ENCODE results near the gene ZNF592.

Gene ZNF592

DNA sequence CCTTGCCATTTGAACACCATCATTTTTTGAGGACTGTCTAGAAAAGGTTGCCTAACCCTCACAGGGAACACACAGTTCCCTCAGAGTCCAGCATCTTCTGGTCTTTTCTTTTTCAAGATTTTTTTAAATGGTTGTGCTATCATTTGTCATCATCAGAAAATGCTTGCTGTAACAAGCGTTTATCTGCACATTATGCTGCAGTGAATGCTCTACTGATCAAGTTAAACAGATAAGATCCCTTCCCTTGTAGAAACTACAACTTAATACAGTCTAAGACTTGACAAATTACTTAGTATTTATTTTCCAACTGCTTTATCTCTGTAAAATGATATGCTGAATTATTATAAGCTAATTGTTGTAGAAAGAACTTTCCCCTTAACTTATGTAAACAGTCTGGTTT, 56.8 kb downstream of the ZNF592 start:
- peaks cover 7% of the 10 kb centered on the region for H3K36me3 Mint-ChIP-seq
- no peak overlapping the region for H3K4me3 Mint-ChIP-seq
- no peaks in the 10 kb centered on the region for H3K4me1 Mint-ChIP-seq
- no peaks in the 10 kb centered on the region for H3K27me3 Mint-ChIP-seq
- peak overlapping the region; percentile 23 for H3K27ac Mint-ChIP-seq
- H3K9me3 Mint-ChIP-seq = no peaks in the 10 kb centered on the region

DNA sequence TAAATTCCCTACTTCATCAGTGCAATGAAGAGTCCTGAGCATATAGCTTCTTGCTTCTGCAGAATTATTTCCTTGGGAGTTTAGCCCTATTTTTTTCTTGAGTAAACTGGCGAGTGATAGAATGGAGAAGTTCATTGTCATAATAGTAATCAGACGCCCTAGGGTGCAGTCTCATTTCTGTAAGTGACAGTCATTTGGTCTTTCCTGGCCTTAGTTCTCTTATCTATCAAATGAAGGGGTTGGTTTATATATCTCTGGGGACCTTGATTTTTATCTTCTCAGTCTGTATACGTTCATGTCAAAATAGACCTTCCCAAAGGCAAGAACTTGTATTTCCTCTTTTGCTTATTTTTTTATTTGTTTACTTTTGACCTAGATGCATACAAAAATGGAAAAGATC, 58.8 kb downstream of the ZNF592 start:
- Mint-ChIP-seq H3K4me1 (no peaks in the 10 kb centered on the region), H3K36me3 (peaks cover 6% of the 10 kb centered on the region), H3K4me3 (no peak overlapping the region), H3K9me3 (no peaks in the 10 kb centered on the region), H3K27ac (peak overlapping the region; percentile 36), H3K27me3 (no peaks in the 10 kb centered on the region)

DNA sequence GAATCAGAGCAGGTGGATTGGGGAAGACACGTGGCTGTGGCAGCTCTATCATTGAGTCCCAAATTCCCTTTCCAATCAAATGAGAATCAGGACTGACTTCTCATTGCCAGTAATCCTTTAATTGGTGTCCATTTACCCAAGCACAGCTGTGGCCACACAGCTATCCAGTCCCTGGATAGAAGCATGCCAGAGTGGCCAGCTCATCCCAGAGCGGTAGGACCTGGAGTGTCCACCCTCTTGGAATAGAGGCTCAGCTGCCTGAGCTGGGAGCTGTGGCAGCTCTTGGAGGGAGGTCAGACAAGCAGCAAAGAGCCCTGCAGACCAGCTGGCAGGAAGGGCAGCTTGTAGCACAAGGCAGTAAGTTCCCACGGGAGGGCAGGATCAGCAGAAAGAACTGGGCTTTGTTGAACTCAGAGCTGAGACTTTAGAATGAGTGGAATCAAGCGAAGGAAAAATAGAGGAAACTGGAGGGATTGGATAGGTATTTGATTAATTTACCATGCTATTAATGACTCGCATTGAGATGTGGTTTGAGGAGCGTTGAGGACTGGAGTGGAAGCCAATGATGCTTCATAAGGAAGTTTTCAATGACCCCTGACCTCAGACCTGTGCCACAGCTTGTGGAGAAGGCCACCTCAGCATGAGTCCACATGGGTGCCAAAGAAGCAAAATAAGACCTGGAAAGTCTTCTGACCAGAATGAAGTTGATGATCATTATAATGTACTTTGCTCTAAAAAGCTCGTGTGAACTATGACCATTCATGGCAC, 61.9 kb downstream of the ZNF592 start:
- Mint-ChIP-seq H3K4me1 (no peaks in the 10 kb centered on the region), H3K27me3 (no peaks in the 10 kb centered on the region), H3K27ac (no peak overlapping the region)

DNA sequence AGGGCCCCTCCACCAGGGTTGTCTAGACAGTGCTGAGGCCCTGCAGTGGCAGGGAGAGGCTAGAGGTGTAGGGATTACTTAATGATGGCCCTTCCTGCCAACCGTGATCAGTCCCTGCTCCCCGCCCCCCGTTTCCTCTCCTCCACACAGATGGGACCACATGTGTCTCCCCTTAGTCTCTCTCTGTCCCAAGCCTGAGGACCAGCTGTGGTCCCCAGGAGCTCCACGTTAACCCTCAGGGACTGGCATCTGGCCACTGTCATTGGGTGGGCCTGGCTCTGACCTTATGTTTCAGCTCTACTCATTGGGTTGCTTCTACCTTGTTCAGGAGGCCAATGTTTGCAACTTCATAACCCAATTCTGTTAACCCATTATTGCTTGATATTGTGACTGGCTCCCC, 62.8 kb downstream of the ZNF592 start:
- no peaks in the 10 kb centered on the region for H3K4me1 Mint-ChIP-seq
- peaks cover 4% of the 10 kb centered on the region for H3K36me3 Mint-ChIP-seq
- H3K27ac Mint-ChIP-seq = no peak overlapping the region
- H3K27me3 Mint-ChIP-seq = no peaks in the 10 kb centered on the region
- no peak overlapping the region for H3K4me3 Mint-ChIP-seq
- no peaks in the 10 kb centered on the region for H3K9me3 Mint-ChIP-seq

More for the DNA sequence above, 61.9 kb downstream of the ZNF592 start:
- Mint-ChIP-seq H3K9me3 (no peaks in the 10 kb centered on the region), H3K4me3 (no peak overlapping the region), H3K36me3 (peaks cover 2% of the 10 kb centered on the region)

DNA sequence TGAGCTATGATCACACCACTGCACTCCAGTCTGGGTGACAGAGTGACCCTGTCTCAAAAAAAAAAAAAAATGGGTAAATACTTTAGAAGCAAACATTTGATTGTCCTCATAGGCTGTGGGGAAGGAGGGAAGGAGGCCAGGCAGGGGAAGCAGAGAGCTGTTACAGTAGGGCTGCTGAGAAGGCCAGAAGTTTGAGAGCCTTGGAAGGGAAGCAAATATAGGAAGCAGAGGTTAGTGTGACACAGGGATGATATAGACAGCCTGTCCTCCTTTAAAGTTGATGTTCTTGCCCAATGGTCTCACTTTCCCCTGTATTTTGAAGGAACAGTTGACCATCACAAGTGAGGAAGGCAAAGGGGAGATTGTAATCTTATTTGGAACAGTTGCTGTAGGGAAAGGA, 63.4 kb downstream of the ZNF592 start:
- Mint-ChIP-seq H3K27me3 (peaks cover 3% of the 10 kb centered on the region), H3K27ac (no peak overlapping the region), H3K4me1 (peaks cover 4% of the 10 kb centered on the region), H3K9me3 (no peaks in the 10 kb centered on the region), H3K36me3 (peaks cover 2% of the 10 kb centered on the region), H3K4me3 (no peak overlapping the region)

DNA sequence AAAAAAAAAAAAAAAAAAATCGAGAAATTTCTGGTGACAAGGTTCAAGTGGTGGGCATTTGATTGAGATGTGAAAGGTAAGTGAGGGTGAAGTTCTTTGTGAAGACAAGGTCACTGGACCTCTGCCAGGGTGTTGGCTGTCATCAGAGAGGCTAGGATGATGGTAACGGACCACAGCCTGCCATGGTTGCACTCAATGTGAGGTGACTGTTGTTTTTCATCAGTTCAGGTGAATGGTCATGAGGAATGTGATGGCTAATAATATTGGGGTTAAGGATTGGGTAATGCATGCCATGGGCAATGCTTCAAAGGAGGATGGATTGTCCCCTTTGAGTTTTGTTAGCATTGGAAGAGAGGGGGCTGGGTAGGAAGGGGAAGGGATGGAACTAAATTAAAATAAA, 64.5 kb downstream of the ZNF592 start:
- H3K9me3 Mint-ChIP-seq = no peaks in the 10 kb centered on the region
- H3K27ac Mint-ChIP-seq = no peak overlapping the region

DNA sequence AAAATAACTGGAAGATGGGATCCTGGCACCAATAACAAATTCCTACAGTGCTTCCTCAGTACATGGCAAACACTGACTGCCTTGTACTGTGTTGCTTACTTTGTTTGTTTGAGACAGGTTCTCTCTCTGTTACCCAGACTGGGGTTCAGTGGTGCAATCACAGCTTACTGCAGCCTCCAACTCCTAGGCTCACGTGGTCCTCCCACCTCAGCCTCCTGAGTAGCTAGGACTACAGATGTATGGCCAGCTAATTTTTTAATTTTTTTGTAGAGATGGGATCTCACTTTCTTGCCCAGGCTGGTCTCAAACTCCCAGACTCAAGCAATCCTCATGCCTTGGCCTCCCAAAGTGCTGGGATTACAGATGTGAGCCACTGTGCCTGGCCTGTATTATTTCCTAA, 65.0 kb downstream of the ZNF592 start:
- peaks cover 2% of the 10 kb centered on the region for H3K36me3 Mint-ChIP-seq
- H3K4me1 Mint-ChIP-seq = peaks cover 12% of the 10 kb centered on the region
- H3K27me3 Mint-ChIP-seq = peaks cover 5% of the 10 kb centered on the region
- no peak overlapping the region for H3K4me3 Mint-ChIP-seq
- H3K27ac Mint-ChIP-seq = no peak overlapping the region
- H3K9me3 Mint-ChIP-seq = no peaks in the 10 kb centered on the region

More for the DNA sequence above, 64.5 kb downstream of the ZNF592 start:
- no peak overlapping the region for H3K4me3 Mint-ChIP-seq
- peaks cover 6% of the 10 kb centered on the region for H3K4me1 Mint-ChIP-seq
- H3K36me3 Mint-ChIP-seq = peaks cover 2% of the 10 kb centered on the region
- H3K27me3 Mint-ChIP-seq = peaks cover 3% of the 10 kb centered on the region

DNA sequence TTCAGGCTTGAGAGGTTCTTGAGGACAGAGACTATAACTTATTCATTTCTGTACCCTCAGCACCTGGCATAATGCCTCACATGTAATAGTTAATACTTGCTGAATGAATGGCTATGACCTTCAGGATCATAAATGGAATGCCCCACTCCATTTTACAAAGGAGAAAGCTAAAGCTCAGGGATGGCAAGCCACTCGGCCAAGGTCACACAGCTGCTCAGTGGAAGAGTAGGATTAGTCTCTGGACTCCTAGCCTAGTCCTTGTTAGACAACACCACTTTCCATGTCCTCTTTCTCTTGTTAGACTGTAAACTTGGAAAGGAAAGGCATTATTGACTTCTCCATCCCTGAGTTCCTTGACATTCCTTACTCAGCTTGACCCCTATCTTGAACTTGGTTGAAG, 65.5 kb downstream of the ZNF592 start:
- no peak overlapping the region for H3K4me3 Mint-ChIP-seq
- H3K27ac Mint-ChIP-seq = no peak overlapping the region
- H3K4me1 Mint-ChIP-seq = peaks cover 12% of the 10 kb centered on the region
- H3K36me3 Mint-ChIP-seq = peaks cover 2% of the 10 kb centered on the region
- peaks cover 5% of the 10 kb centered on the region for H3K27me3 Mint-ChIP-seq
- no peaks in the 10 kb centered on the region for H3K9me3 Mint-ChIP-seq

DNA sequence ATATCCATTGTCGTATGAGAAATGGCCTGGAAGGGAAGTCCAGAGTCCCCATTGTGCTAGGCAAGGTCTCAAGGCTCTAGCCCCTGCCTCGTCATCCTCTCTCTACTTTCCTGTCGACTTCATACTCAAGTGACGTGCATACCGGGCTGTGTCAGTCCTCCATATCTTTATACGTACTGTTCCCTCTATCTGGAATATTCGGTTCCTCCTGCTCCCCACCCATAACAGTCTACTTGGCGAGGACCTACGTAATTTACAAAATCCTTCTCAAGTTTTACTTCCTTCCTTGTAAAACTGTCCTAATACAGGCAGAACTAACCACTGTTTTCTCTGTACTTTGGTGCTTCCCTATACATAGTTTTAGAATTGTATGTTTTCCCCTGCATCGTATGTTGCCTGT, 66.5 kb downstream of the ZNF592 start:
- H3K27ac Mint-ChIP-seq = no peak overlapping the region
- H3K36me3 Mint-ChIP-seq = peaks cover 2% of the 10 kb centered on the region
- H3K9me3 Mint-ChIP-seq = no peaks in the 10 kb centered on the region
- H3K4me3 Mint-ChIP-seq = no peak overlapping the region
- H3K4me1 Mint-ChIP-seq = peaks cover 12% of the 10 kb centered on the region
- peaks cover 5% of the 10 kb centered on the region for H3K27me3 Mint-ChIP-seq

DNA sequence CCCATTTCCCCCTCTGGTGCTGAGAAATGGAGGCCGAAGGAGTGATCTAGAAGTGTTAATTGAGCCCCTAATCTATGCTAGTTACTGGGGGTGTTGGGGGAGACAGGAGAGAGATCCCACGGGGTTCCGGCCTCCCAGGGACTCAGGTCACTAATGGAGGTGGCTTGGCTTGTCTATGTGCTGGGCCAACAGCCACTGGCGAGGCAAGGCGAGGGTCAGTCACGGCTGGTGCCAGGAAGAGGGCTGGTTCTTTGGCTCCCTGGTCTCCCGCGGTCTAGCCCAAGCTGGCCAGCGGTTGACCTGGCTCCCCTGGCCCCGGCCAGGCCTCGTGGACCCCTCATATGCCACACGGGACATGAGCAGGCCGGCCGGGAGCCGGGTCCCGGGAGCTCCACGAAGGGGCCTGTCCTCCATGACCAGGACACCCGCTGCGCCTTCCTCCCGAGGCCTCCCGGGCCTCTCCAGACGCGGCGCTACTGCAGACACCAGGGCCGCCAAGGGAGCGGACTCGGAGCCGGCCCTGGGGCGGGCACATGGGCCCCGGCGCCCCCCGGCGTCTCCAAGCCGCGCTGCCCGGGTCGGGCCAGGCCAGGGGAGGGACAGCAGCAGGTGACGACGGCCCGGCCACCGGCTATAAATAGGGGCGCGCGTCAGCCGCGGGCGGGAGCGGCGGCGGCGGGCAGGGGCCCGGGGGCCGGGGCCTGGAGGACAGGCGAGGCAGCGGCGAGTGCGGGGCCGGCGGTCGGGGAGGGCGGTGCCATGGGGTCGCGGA, 68.5 kb downstream of the ZNF592 start, which contains the start of gene ALPK3:
TSS of gene ALPK3 (plus strand) at position 663 of the 772 bp plus-strand sequence. CDS start at position 760, 97 bp downstream.
- Mint-ChIP-seq H3K4me1 (peaks cover 12% of the 10 kb centered on the region), H3K27ac (no peak within 1 kb of the TSS), H3K9me3 (no peaks in the 10 kb centered on the region), H3K36me3 (peaks cover 2% of the 10 kb centered on the region), H3K4me3 (no peak within 1 kb of the TSS), H3K27me3 (peaks cover 5% of the 10 kb centered on the region)

DNA sequence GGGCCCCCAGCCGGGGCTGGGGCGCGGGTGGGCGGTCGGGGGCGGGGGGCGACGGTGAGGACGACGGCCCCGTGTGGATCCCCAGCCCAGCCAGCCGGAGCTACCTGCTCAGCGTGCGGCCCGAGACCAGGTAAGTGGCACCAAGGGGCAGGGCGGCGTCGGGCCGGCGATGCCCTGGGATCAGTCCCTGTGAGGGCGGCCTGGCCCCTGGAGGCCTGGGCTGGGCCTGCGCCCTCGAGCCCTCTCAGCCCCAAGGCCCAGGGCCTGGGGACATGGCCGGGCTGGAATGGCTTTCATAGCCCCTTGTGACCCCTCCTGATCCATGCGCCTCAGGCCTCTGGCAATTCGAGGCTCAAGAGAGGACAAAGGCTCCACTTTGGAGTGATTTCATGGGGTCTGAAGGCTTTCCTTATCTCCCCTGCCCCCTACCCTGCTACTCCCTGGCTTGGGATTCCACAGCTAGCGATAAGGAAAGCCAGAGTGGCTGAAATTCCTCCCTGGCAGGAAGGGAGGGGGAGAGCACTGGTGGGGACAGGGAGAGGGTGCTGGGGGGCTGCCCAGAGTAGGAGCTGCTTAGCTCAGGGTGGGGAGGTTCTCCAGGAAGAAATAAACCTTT, 69.2 kb downstream of the ZNF592 start:
- no peak overlapping the region for H3K4me3 Mint-ChIP-seq
- peaks cover 5% of the 10 kb centered on the region for H3K27me3 Mint-ChIP-seq
- no peaks in the 10 kb centered on the region for H3K9me3 Mint-ChIP-seq
- peaks cover 12% of the 10 kb centered on the region for H3K4me1 Mint-ChIP-seq
- H3K36me3 Mint-ChIP-seq = peaks cover 2% of the 10 kb centered on the region
- no peak overlapping the region for H3K27ac Mint-ChIP-seq

DNA sequence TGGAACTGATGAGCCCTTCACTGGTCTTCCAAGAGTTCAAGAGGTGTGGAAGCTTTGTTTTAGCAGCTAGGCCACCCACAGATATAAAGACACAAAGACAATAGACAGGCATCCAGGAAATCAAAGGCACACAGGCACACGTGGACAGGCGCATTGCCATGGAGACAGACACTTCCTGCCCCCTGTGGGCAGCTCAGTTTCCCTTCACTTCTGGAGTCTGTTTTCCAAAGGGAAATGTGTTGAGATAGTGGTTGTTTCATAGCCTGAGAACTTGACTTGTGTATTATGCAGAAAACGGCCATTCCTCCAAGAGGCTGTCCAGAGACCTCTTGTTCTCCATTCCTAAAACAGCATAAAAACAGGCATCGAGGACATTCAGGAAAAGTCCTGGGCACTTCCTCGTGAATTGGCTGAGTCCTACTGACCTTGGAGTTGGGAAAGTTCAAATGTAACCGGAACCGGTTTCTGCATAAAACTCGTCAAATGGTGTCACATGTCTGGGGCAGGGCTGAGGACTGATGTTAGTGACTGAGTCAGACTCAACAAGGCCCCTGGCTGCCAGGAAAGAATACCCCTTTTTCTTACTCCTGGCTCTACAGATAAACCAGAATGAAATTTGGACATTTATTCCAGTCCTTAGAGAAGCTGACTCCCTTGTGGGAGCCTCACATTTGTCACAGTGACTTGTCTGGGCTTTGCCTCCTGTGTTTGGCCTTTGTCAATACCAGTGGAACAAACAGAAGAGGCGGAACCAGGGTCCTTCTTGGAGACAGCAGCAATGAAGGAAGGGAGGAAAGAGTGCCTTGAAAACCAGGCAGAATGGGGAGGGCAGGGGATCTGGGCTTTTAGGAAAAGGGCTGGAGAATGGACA, 70.1 kb downstream of the ZNF592 start:
- Mint-ChIP-seq H3K9me3 (no peaks in the 10 kb centered on the region), H3K36me3 (peaks cover 2% of the 10 kb centered on the region), H3K4me1 (peaks cover 12% of the 10 kb centered on the region), H3K27ac (no peak overlapping the region), H3K27me3 (peaks cover 5% of the 10 kb centered on the region), H3K4me3 (no peak overlapping the region)

DNA sequence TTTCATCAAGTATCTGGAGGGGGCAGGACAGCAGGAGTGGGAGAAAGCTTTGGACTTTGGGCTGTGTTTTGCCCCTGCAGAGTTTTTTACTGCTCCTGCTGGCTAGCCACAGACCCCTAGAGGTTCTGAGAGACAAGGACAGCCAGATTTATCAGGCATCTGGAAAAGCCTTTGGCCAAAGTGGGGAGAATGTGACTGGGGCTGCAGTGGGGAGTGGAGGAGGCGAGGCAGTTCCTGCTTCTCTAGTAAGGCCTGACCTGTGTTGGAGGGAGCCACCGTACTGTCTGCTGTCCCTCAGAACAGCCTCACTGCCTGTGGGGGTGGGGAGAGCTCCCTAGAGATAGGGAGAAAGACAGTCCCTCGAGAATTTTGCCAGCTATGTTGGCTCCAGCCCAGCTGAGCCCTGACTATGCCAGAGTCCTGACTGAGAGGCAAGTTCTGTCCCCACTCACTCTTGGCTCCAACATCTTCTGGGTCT, 70.9 kb downstream of the ZNF592 start:
- Mint-ChIP-seq H3K27ac (no peak overlapping the region), H3K9me3 (no peaks in the 10 kb centered on the region), H3K27me3 (peaks cover 5% of the 10 kb centered on the region)

DNA sequence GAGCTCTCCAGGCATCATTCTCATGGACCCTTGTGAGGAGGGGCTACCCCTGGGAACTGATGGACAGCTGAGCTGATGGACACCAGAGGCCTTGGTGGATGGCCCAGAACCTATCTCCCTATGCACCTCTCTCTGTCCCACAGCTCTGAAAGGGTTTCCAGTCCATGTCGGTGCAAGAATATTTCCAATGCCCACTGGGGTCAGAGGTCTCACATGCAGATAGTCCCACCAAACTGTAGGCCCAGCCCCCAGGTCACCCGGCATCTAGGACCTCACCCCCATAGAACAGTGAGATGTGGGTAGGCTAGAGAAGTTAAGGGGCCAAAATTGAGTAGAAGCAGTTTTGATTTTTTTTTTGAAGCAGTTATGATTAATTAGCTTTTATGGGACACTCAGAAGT, 71.4 kb downstream of the ZNF592 start:
- Mint-ChIP-seq H3K4me3 (no peak overlapping the region), H3K4me1 (peaks cover 12% of the 10 kb centered on the region), H3K27me3 (peaks cover 5% of the 10 kb centered on the region), H3K36me3 (peaks cover 2% of the 10 kb centered on the region), H3K9me3 (no peaks in the 10 kb centered on the region), H3K27ac (no peak overlapping the region)

More for the DNA sequence above, 70.9 kb downstream of the ZNF592 start:
- Mint-ChIP-seq H3K4me1 (peaks cover 12% of the 10 kb centered on the region), H3K36me3 (peaks cover 2% of the 10 kb centered on the region), H3K4me3 (no peak overlapping the region)

DNA sequence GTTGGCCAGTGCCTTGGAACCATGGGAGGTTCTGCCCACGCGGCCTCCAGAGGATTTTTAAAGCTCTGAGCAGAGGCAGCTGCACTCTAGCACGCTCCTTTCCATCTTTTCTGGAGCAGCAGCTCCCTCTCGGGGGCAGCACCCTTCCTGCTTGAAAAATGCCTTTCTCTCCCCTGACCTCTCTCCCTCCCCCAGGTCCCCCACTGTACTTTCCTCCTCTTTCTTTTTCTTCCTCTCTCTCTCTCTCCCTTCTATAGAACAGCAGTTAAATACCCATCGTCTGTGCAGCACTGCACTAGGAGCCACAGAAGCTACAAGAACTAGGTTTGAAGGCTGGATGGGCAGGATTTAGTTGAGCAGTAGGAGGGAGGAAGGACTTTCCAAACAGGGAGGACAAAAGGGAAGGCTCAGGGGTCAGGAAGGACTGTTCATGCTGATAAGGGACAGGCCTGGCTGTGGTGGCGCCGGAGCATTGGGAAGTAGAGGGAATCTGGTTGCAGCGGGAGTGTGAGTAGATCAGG, 73.2 kb downstream of the ZNF592 start:
- no peaks in the 10 kb centered on the region for H3K36me3 Mint-ChIP-seq
- peaks cover 10% of the 10 kb centered on the region for H3K4me1 Mint-ChIP-seq
- H3K4me3 Mint-ChIP-seq = no peak overlapping the region
- H3K27me3 Mint-ChIP-seq = peaks cover 3% of the 10 kb centered on the region
- H3K9me3 Mint-ChIP-seq = no peaks in the 10 kb centered on the region
- no peak overlapping the region for H3K27ac Mint-ChIP-seq
